ENCODE data around the gene KRTAP10-4.
"Not testable (repeated sequence)": the region's sequence is repeated elsewhere in the genome, so short reads cannot be mapped to it uniquely, and the experiment has no call there.

GRCh38 chr21:44550285-44550684, 23.2 kb upstream of the KRTAP10-4 start:
- not testable (repeated sequence) for TF ChIP-seq CTCF (IDR thresholded peaks at IDR 0.05); ELK1 (IDR thresholded peaks at IDR 0.05; ENCODE audit: low read depth, low read length); ESRRA (IDR thresholded peaks at IDR 0.05; ENCODE audit: borderline replicate concordance, low read length)

All from A549 (cell line).